Osteocyte (in vitro differentiated cells): ENCODE measurements around the gene MYL3. TPM values are rescaled to one million over a fixed set of nuclear protein-coding genes. Genes with fewer than 3 reads are reported as not detected.

Source experiments
- DNase-seq: peaks from one replicate; pipeline ENCODE4 v3.0.0; 2021; ENCODE audit warnings: mixed read lengths; ENCODE audit not compliant: unreplicated experiment; ENCODE audit errors: extremely low spot score
- H3K27ac Mint-ChIP-seq: one replicate; pipeline ENCODE4 v1.8.0; 2021; ENCODE audit warnings: mild to moderate bottlenecking, mixed read lengths; ENCODE audit not compliant: unreplicated experiment
- H3K27me3 Mint-ChIP-seq: one replicate; pipeline ENCODE4 v1.8.0; 2021; ENCODE audit warnings: mixed read lengths; ENCODE audit not compliant: unreplicated experiment
- H3K36me3 Mint-ChIP-seq: one replicate; pipeline ENCODE4 v1.8.0; 2021; ENCODE audit warnings: mixed read lengths; ENCODE audit not compliant: unreplicated experiment
- H3K4me1 Mint-ChIP-seq: one replicate; pipeline ENCODE4 v1.8.0; 2021; ENCODE audit warnings: mixed read lengths; ENCODE audit not compliant: unreplicated experiment
- H3K4me3 Mint-ChIP-seq: one replicate; pipeline ENCODE4 v1.8.0; 2021; ENCODE audit warnings: mild to moderate bottlenecking, moderate library complexity, mixed read lengths; ENCODE audit not compliant: unreplicated experiment
- H3K9me3 Mint-ChIP-seq: one replicate; pipeline ENCODE4 v1.8.0; 2021; ENCODE audit warnings: mixed read lengths; ENCODE audit not compliant: unreplicated experiment
- total RNA-seq: library from RNA; stranded (reverse); gene quantifications from 2 replicates; pipeline ENCODE4 v1.2.1, GENCODE V29; 2021
- TF ChIP-seq, protein P1 (sequence below): fragments of 200-600 bp; sonication (generic); IDR thresholded peaks from 2 replicates; pipeline ENCODE4 v1.5.0; 2021; ENCODE audit warnings: antibody characterized with exemption, mild to moderate bottlenecking, moderate library complexity

MYL3 gene
- total RNA-seq, 1 donor from 2014 or later: 1.6 TPM

DNA sequence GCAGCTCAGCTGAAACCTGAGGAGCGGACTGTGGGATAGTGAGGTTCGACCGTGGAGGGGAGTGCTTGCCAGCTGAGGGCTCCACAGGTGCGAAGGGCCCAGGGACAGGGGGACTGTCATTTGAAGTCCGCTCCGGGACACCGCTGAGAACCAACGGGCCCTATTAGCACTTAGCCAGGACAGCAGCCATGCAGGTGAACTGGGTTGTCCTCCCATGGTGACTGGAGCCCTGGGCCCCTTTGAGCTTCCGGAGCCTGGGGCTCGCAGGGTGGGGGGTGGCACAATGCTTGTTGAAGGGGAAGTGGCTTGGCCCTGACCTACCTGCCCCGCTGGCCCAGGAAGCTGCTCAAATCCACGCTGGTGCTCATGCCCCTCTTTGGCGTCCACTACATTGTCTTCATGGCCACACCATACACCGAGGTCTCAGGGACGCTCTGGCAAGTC is 39.0 kb upstream of the MYL3 start:
- H3K27ac Mint-ChIP-seq: no peak overlapping the region
- no peak overlapping the region for H3K4me3 Mint-ChIP-seq
- DNase-seq: no peak
- no peaks in the 10 kb centered on the region for H3K27me3 Mint-ChIP-seq
- H3K36me3 Mint-ChIP-seq: no peaks in the 10 kb centered on the region
- H3K4me1 Mint-ChIP-seq: peaks cover 5% of the 10 kb centered on the region
- TF ChIP-seq, protein P1, sequence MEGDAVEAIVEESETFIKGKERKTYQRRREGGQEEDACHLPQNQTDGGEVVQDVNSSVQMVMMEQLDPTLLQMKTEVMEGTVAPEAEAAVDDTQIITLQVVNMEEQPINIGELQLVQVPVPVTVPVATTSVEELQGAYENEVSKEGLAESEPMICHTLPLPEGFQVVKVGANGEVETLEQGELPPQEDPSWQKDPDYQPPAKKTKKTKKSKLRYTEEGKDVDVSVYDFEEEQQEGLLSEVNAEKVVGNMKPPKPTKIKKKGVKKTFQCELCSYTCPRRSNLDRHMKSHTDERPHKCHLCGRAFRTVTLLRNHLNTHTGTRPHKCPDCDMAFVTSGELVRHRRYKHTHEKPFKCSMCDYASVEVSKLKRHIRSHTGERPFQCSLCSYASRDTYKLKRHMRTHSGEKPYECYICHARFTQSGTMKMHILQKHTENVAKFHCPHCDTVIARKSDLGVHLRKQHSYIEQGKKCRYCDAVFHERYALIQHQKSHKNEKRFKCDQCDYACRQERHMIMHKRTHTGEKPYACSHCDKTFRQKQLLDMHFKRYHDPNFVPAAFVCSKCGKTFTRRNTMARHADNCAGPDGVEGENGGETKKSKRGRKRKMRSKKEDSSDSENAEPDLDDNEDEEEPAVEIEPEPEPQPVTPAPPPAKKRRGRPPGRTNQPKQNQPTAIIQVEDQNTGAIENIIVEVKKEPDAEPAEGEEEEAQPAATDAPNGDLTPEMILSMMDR: no peak
- no peaks in the 10 kb centered on the region for H3K9me3 Mint-ChIP-seq

DNA sequence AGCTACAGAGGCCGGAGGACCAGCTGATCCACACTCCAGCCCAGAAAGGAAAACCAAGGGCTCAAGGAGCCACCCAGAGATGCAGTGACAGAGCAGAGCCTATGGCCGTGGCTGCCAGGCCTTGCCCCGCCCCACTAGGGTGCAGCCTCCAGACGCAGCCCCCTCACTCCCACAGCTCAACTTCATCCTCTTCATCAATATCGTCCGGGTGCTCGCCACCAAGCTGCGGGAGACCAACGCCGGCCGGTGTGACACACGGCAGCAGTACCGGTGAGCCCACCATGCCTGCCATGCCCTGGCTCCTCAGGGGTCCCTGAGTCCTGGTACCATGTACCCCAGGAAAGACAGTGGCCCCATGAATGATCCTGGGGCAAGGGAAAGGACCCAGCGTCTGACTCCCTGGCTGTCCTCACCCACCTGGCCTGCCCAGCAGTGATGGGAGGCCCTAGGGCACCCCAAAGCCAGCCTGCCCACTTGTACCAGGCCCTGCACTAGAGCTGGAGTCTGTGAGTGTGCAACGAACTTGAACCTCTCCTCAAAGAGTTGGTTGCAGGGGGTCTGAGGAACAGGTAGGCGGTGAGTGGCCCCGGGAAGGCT is 38.4 kb upstream of the MYL3 start:
- Mint-ChIP-seq H3K27me3 (no peaks in the 10 kb centered on the region), H3K27ac (no peak overlapping the region), H3K4me1 (peaks cover 5% of the 10 kb centered on the region), H3K36me3 (no peaks in the 10 kb centered on the region), H3K4me3 (no peak overlapping the region), H3K9me3 (no peaks in the 10 kb centered on the region)
- TF ChIP-seq, protein P1: no peak
- no peak for DNase-seq

DNA sequence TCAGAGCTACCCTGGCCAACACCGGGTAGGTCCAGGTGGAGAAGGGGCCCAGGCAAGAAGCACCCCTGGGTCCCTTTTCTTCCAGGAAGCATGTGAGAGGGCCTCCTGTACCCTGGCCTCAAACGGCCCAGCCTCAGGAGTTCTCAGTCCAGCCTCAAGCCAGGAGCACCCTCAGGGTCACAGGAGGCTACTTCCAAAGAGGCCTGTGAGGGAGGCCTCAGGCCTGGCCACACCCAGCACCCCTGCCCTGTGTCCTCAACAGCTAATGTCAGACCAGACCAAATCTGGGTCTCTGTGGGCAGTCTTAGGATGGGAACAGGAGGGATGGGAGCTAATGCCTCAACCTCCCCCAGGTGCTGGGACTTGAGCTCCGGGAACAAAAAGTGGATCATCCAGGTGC is 37.8 kb upstream of the MYL3 start:
- H3K4me1 Mint-ChIP-seq: peaks cover 6% of the 10 kb centered on the region
- no peak overlapping the region for H3K27ac Mint-ChIP-seq
- TF ChIP-seq, protein P1: no peak
- no peaks in the 10 kb centered on the region for H3K27me3 Mint-ChIP-seq
- H3K4me3 Mint-ChIP-seq: no peak overlapping the region
- H3K36me3 Mint-ChIP-seq: no peaks in the 10 kb centered on the region
- DNase-seq: no peak
- no peaks in the 10 kb centered on the region for H3K9me3 Mint-ChIP-seq

DNA sequence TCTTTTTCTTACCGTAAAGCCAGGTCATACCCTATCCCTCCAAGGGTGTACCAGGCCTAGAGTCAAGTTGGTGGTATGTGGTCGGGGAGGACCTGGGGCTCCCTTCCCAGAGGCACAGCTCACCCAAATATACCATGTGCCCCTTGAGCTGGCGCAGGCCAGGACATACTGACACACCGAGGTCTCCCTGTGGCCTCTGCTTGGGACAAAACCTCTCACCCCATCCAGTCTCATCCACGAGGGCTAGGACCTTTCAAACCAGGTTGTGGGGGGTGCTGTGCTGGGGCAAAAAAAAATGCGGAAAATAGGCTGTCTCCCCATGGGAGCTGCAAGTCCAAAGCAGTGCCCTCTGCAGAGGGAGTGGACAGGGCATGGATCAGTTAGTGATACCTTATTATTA is 37.1 kb upstream of the MYL3 start:
- DNase-seq: no peak

DNA sequence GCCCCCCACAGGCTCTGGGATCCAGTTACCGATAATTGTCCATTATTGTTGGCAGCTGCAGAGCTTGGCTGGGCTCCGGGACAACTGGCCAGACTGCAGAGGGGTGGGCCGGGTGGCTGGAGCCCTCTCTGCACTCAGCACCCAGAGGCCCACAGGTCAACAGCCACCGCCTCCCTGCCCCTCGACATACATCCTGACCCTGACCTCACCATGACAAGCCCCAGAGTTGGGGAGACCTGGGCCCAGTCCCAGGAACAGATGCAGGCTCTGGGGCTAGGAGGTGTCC is 36.7 kb upstream of the MYL3 start:
- Mint-ChIP-seq H3K36me3 (no peaks in the 10 kb centered on the region), H3K27ac (no peak overlapping the region), H3K9me3 (no peaks in the 10 kb centered on the region), H3K4me1 (peaks cover 8% of the 10 kb centered on the region), H3K4me3 (no peak overlapping the region), H3K27me3 (no peaks in the 10 kb centered on the region)
- TF ChIP-seq, protein P1: no peak
- DNase-seq: no peak

More for the DNA sequence above, 37.1 kb upstream of the MYL3 start:
- Mint-ChIP-seq H3K36me3 (no peaks in the 10 kb centered on the region), H3K27me3 (no peaks in the 10 kb centered on the region), H3K9me3 (no peaks in the 10 kb centered on the region), H3K4me1 (peaks cover 8% of the 10 kb centered on the region), H3K4me3 (no peak overlapping the region), H3K27ac (no peak overlapping the region)
- TF ChIP-seq, protein P1: no peak
